H9 (cell line): ENCODE measurements around the gene PNPLA1. TPM values are rescaled to one million over a fixed set of nuclear protein-coding genes. Genes with fewer than 3 reads are reported as not detected.

Experiments used
- DNase-seq: peaks from one replicate; pipeline ENCODE4 v3.0.0-alpha.2; 2017
- H2AFZ ChIP-seq: one replicate; pipeline ENCODE4 v1.6.1; 2013; ENCODE audit warnings: mild to moderate bottlenecking, low read length, control low read depth, moderate library complexity
- H2AK5ac ChIP-seq: 2 replicates; pipeline ENCODE4 v1.6.1; 2013; ENCODE audit warnings: low read length, control low read depth, mixed read lengths; ENCODE audit not compliant: insufficient read length
- H2BK120ac ChIP-seq: one replicate; pipeline ENCODE4 v1.6.1; 2013; ENCODE audit warnings: low read depth, mild to moderate bottlenecking, low read length, control low read depth, inconsistent platforms; ENCODE audit not compliant: poor library complexity, severe bottlenecking
- H2BK12ac ChIP-seq: 2 replicates; pipeline ENCODE4 v1.6.1; 2013; ENCODE audit warnings: low read length, control low read depth, mixed read lengths, low read depth; ENCODE audit not compliant: insufficient read length
- H2BK15ac ChIP-seq: 2 replicates; pipeline ENCODE4 v1.6.1; 2013; ENCODE audit warnings: low read depth, low read length, control low read depth
- H2BK20ac ChIP-seq: one replicate; pipeline ENCODE4 v1.6.1; 2013; ENCODE audit warnings: low read depth, mild to moderate bottlenecking, low read length, control low read depth, inconsistent platforms; ENCODE audit not compliant: poor library complexity, severe bottlenecking
- H2BK5ac ChIP-seq: 2 replicates; pipeline ENCODE4 v1.6.1; 2013; ENCODE audit warnings: low read length, control low read depth, mixed read lengths; ENCODE audit not compliant: insufficient read length
- H3K14ac ChIP-seq: 2 replicates; pipeline ENCODE4 v1.6.1; 2013; ENCODE audit warnings: low read length, control low read depth; ENCODE audit not compliant: insufficient read depth
- H3K18ac ChIP-seq: 2 replicates; pipeline ENCODE4 v1.6.1; 2013; ENCODE audit warnings: low read depth, mild to moderate bottlenecking, mixed read lengths, low read length, control low read depth; ENCODE audit not compliant: insufficient read length
- H3K23ac ChIP-seq: 2 replicates; pipeline ENCODE4 v1.6.1; 2013; ENCODE audit warnings: low read length, control low read depth, mixed read lengths, low read depth; ENCODE audit not compliant: insufficient read length
- H3K23me2 ChIP-seq: 2 replicates; pipeline ENCODE4 v1.6.1; 2013; ENCODE audit warnings: low read depth, mild to moderate bottlenecking, mixed read lengths, low read length, control low read depth; ENCODE audit not compliant: insufficient read length, poor library complexity, severe bottlenecking
- H3K27ac ChIP-seq: 2 replicates; pipeline ENCODE4 v1.5.1; 2013; ENCODE audit warnings: low read length, control low read depth, mixed read lengths, low read depth; ENCODE audit not compliant: insufficient read length
- H3K27me3 ChIP-seq: 2 replicates; pipeline ENCODE4 v1.6.1; 2013; ENCODE audit warnings: low read length, control low read depth, inconsistent platforms; ENCODE audit not compliant: insufficient read depth
- H3K4ac ChIP-seq: 2 replicates; pipeline ENCODE4 v1.6.1; 2013; ENCODE audit warnings: low read depth, mild to moderate bottlenecking, control low read depth, inconsistent platforms, low read length, moderate library complexity
- H3K4me1 ChIP-seq: 2 replicates; pipeline ENCODE4 v1.6.1; 2013; ENCODE audit warnings: low read length, control low read depth, inconsistent platforms; ENCODE audit not compliant: insufficient read depth
- H3K4me2 ChIP-seq: 2 replicates; pipeline ENCODE4 v1.6.1; 2013; ENCODE audit warnings: low read length, control low read depth, mixed read lengths; ENCODE audit not compliant: insufficient read length, insufficient read depth
- H3K56ac ChIP-seq: 2 replicates; pipeline ENCODE4 v1.6.1; 2013; ENCODE audit warnings: low read depth, mild to moderate bottlenecking, mixed read lengths, low read length, control low read depth; ENCODE audit not compliant: insufficient read length
- H3K79me1 ChIP-seq: 2 replicates; pipeline ENCODE4 v1.6.1; 2013; ENCODE audit warnings: low read depth, mild to moderate bottlenecking, moderate library complexity, low read length, control low read depth, inconsistent platforms; ENCODE audit not compliant: insufficient read depth, poor library complexity, severe bottlenecking
- H3K79me2 ChIP-seq: 2 replicates; pipeline ENCODE4 v1.6.1; 2013; ENCODE audit warnings: low read length, control low read depth, inconsistent platforms; ENCODE audit not compliant: insufficient read depth
- H3K9ac ChIP-seq: 2 replicates; pipeline ENCODE4 v1.6.1; 2013; ENCODE audit warnings: low read length, control low read depth, mixed read lengths; ENCODE audit not compliant: insufficient read length; ENCODE audit errors: extremely low read depth
- H3K9me3 ChIP-seq: one replicate; pipeline ENCODE4 v1.6.1; 2013; ENCODE audit warnings: low read depth, low read length, inconsistent platforms; ENCODE audit not compliant: control insufficient read depth
- H3T11ph ChIP-seq: one replicate; pipeline ENCODE4 v1.6.1; 2013; ENCODE audit warnings: mild to moderate bottlenecking, low read length, control low read depth, inconsistent platforms
- H4K20me1 ChIP-seq: one replicate; pipeline ENCODE4 v1.6.1; 2013; ENCODE audit not compliant: control insufficient read depth, insufficient read length, insufficient read depth
- H4K5ac ChIP-seq: 2 replicates; pipeline ENCODE4 v1.6.1; 2013; ENCODE audit warnings: low read depth, mild to moderate bottlenecking, mixed read lengths, low read length, control low read depth; ENCODE audit not compliant: insufficient read length
- H4K8ac ChIP-seq: replicated peaks from 2 replicates; pipeline ENCODE4 v1.6.1; 2013; ENCODE audit warnings: low read length, control low read depth, mixed read lengths, low read depth; ENCODE audit not compliant: insufficient read length
- H4K91ac ChIP-seq: 2 replicates; pipeline ENCODE4 v1.6.1; 2013; ENCODE audit warnings: low read depth, mild to moderate bottlenecking, moderate library complexity, mixed read lengths, low read length, control low read depth; ENCODE audit not compliant: insufficient read length
- H3K27ac Mint-ChIP-seq, 3 experiments: 2 replicates in 2 of 3; 3 replicates in 1 of 3; pipeline ENCODE4 v1.8.0; 2020 to 2021; ENCODE audit warnings: mixed read lengths in 3 of 3, mild to moderate bottlenecking in 1 of 3, moderate library complexity in 1 of 3
- H3K27me3 Mint-ChIP-seq: 2 replicates; pipeline ENCODE4 v1.8.0; 2021; ENCODE audit warnings: low read depth, mild to moderate bottlenecking, moderate library complexity, mixed read lengths
- H3K36me3 Mint-ChIP-seq, 3 experiments: 2 replicates in 2 of 3; 3 replicates in 1 of 3; pipeline ENCODE4 v1.8.0; 2020 to 2021; ENCODE audit warnings: low read depth in 3 of 3, mixed read lengths in 3 of 3; ENCODE audit not compliant: insufficient read depth in 1 of 3
- H3K4me1 Mint-ChIP-seq, 2 experiments: 2 replicates each; pipeline ENCODE4 v1.8.0; 2020; ENCODE audit warnings: mixed read lengths in 2 of 2
- H3K4me3 Mint-ChIP-seq, 2 experiments: 2 replicates in 1 of 2; 3 replicates in 1 of 2; pipeline ENCODE4 v1.8.0; 2020 to 2021; ENCODE audit warnings: mild to moderate bottlenecking in 2 of 2, mixed read lengths in 2 of 2, moderate library complexity in 1 of 2
- H3K9me3 Mint-ChIP-seq, 2 experiments: 2 replicates in 1 of 2; 3 replicates in 1 of 2; pipeline ENCODE4 v1.8.0; 2020; ENCODE audit warnings: mild to moderate bottlenecking in 2 of 2, mixed read lengths in 2 of 2, moderate library complexity in 1 of 2
- WGBS: extraction: QIAGEN DNeasy Blood & Tissue Kit; methylation state at CpG from one replicate; pipeline ENCODE4 v1.1.7; 2013; ENCODE audit warnings: missing lambda C conversion rate, low lambda C conversion rate, mixed read lengths; ENCODE audit not compliant: insufficient read length; ENCODE audit errors: extremely low coverage; 5-methylcytosine and 5-hydroxymethylcytosine counted together
- total RNA-seq: library from RNA; stranded (reverse); gene quantifications from 2 replicates; pipeline ENCODE4 v1.2.1, GENCODE V29; 2021
- TF ChIP-seq, protein P1 (sequence below): fragments of 200-600 bp; sonication (generic); conservative IDR thresholded peaks from 3 replicates; pipeline ENCODE4 v1.8.0; 2021; ENCODE audit warnings: antibody characterized with exemption, mild to moderate bottlenecking

Gene PNPLA1
- total RNA-seq, 1 experiment from 2014 or later, result 0.09 TPM

DNA sequence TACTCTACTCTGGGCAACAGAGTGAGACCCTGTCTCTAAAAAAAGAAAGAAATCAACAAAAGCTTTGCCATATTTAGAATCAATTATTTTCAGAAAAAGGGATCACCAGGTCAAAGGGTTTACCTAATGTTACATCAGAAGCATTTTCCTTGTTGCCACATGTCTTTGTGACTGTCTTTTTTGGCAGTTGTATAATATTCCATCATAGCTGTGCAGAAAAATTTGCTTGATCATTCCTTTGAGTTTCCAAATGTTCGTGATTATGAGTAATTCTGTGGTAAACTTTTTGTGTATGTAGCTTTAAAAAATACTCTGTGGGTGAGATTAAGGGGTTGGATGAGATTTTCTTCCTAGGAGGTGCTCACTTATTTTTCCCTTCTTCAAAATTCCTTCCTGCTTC lies 26.4 kb downstream of the PNPLA1 start:
- Histone ChIP-seq H3K4me1 (no peaks in the 10 kb centered on the region), H3K23me2 (no peaks in the 10 kb centered on the region), H3K4ac (no peak overlapping the region), H2BK20ac (no peak overlapping the region), H3K4me2 (no peak overlapping the region), H2AFZ (no peak overlapping the region), H3K9me3 (no peaks in the 10 kb centered on the region), H4K20me1 (no peaks in the 10 kb centered on the region), H4K91ac (no peak overlapping the region), H2BK15ac (no peak overlapping the region), H3T11ph (no peak overlapping the region), H3K79me1 (no peaks in the 10 kb centered on the region), H3K56ac (no peak overlapping the region), H2AK5ac (no peak overlapping the region), H3K18ac (no peak overlapping the region), H2BK12ac (no peak overlapping the region), H2BK120ac (no peak overlapping the region), H3K27ac (no peak overlapping the region), H2BK5ac (no peak overlapping the region), H3K14ac (no peak overlapping the region), H3K9ac (no peak overlapping the region), H4K5ac (no peak overlapping the region), H4K8ac (no peak overlapping the region), H3K79me2 (no peaks in the 10 kb centered on the region), H3K27me3 (no peaks in the 10 kb centered on the region), H3K23ac (no peak overlapping the region)
- Mint-ChIP-seq H3K27ac (no peak overlapping the region), H3K9me3 (no peaks in the 10 kb centered on the region), H3K4me1 (peaks cover 2 to 6% of the 10 kb centered on the region in 2 experiments), H3K4me3 (no peak overlapping the region), H3K36me3 (no peaks in the 10 kb centered on the region; a peak in 1 of 7 replicates), H3K27me3 (no peaks in the 10 kb centered on the region; the same call in 1 of the 2 replicates)
- TF ChIP-seq, protein P1, sequence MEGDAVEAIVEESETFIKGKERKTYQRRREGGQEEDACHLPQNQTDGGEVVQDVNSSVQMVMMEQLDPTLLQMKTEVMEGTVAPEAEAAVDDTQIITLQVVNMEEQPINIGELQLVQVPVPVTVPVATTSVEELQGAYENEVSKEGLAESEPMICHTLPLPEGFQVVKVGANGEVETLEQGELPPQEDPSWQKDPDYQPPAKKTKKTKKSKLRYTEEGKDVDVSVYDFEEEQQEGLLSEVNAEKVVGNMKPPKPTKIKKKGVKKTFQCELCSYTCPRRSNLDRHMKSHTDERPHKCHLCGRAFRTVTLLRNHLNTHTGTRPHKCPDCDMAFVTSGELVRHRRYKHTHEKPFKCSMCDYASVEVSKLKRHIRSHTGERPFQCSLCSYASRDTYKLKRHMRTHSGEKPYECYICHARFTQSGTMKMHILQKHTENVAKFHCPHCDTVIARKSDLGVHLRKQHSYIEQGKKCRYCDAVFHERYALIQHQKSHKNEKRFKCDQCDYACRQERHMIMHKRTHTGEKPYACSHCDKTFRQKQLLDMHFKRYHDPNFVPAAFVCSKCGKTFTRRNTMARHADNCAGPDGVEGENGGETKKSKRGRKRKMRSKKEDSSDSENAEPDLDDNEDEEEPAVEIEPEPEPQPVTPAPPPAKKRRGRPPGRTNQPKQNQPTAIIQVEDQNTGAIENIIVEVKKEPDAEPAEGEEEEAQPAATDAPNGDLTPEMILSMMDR, result no peak
- DNase-seq, result no peak
- no CpG with 5 or more reads among the region's 1 CpG for WGBS
